Activated CD8-positive, alpha-beta T cell treated with anti-CD3 and anti-CD28 coated beads for 36 hours (primary cell): ENCODE data around the gene DBF4. TPM values are rescaled to one million over a fixed set of nuclear protein-coding genes. Genes with fewer than 3 reads are reported as not detected.
"Not testable (repeated sequence)": the region's sequence is repeated elsewhere in the genome, so short reads cannot be mapped to it uniquely, and the experiment has no call there.

Experiments
- ATAC-seq: fragments of 200-7000 bp; cut with Tn5 transposase; one replicate; pipeline ENCODE4 v1.10.0; 2021; ENCODE audit warnings: mild to moderate bottlenecking, moderate library complexity
- CTCF ChIA-PET: fragments of 350-600 bp; sonication (Branson Sonifier 250); formaldehyde crosslinking; loops from one replicate; lab custom pipeline; 2021; ENCODE audit warnings: antibody characterized with exemption; lab: Charles Lee
- POLR2A ChIA-PET: fragments of 350-600 bp; sonication (Branson Sonifier 250); formaldehyde crosslinking; loops from one replicate; lab custom pipeline; 2021; ENCODE audit warnings: antibody characterized with exemption; lab: Charles Lee
- DNase-seq: peaks from one replicate; pipeline ENCODE4 v3.0.0-alpha.2; 2020
- H3K27ac Mint-ChIP-seq: one replicate; pipeline ENCODE4 v1.8.0; 2021; ENCODE audit warnings: mild to moderate bottlenecking, mixed read lengths
- H3K27me3 Mint-ChIP-seq: one replicate; pipeline ENCODE4 v1.8.0; 2021; ENCODE audit warnings: mixed read lengths
- H3K36me3 Mint-ChIP-seq: one replicate; pipeline ENCODE4 v1.8.0; 2021; ENCODE audit warnings: low read depth, mixed read lengths
- H3K4me1 Mint-ChIP-seq: one replicate; pipeline ENCODE4 v1.8.0; 2021; ENCODE audit warnings: low read depth, mixed read lengths
- H3K4me3 Mint-ChIP-seq: one replicate; pipeline ENCODE4 v1.8.0; 2021; ENCODE audit warnings: mild to moderate bottlenecking, moderate library complexity, mixed read lengths
- H3K9me3 Mint-ChIP-seq: one replicate; pipeline ENCODE4 v1.8.0; 2021; ENCODE audit warnings: mixed read lengths
- intact Hi-C: fragments of 100-400 bp; cut with micrococcal nuclease; formaldehyde crosslinking; loops from one replicate; pipeline ENCODE4 v1.10.0; 2022
- total RNA-seq, 2 experiments: library from RNA; stranded (reverse); gene quantifications; one replicate each; pipeline ENCODE4 v1.2.3, GENCODE V29; 2021
- TF ChIP-seq, protein P1 (sequence below): fragments of 200-600 bp; IDR thresholded peaks from one replicate; pipeline ENCODE4 v1.8.0; 2022; ENCODE audit warnings: antibody characterized with exemption, mild to moderate bottlenecking

The DBF4 gene
- total RNA-seq, 2 experiments from 2014 or later, result 77.6 to 78.7 TPM

- Mint-ChIP-seq H3K36me3 (peaks cover 46% of the 10 kb centered on the region), H3K4me1 (peaks cover 32% of the 10 kb centered on the region), H3K27me3 (no peaks in the 10 kb centered on the region), H3K4me3 (no peak overlapping the region), H3K27ac (no peak overlapping the region), H3K9me3 (no peaks in the 10 kb centered on the region)
- intact Hi-C loops, result no loop called here
- DNase-seq (no peak), ATAC-seq (no peak)
- ChIA-PET POLR2A (no interaction called here), CTCF (interaction anchor here (1.0 kb wide), 1 partner anchor 10 kb away, joined by 3 read pairs; no protein-coding TSS in a partner anchor)
- TF ChIP-seq, protein P1, sequence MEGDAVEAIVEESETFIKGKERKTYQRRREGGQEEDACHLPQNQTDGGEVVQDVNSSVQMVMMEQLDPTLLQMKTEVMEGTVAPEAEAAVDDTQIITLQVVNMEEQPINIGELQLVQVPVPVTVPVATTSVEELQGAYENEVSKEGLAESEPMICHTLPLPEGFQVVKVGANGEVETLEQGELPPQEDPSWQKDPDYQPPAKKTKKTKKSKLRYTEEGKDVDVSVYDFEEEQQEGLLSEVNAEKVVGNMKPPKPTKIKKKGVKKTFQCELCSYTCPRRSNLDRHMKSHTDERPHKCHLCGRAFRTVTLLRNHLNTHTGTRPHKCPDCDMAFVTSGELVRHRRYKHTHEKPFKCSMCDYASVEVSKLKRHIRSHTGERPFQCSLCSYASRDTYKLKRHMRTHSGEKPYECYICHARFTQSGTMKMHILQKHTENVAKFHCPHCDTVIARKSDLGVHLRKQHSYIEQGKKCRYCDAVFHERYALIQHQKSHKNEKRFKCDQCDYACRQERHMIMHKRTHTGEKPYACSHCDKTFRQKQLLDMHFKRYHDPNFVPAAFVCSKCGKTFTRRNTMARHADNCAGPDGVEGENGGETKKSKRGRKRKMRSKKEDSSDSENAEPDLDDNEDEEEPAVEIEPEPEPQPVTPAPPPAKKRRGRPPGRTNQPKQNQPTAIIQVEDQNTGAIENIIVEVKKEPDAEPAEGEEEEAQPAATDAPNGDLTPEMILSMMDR, result no peak
Observed at GRCh38 chr7:87882151-87882937, 6.1 kb downstream of the DBF4 start.

DNA sequence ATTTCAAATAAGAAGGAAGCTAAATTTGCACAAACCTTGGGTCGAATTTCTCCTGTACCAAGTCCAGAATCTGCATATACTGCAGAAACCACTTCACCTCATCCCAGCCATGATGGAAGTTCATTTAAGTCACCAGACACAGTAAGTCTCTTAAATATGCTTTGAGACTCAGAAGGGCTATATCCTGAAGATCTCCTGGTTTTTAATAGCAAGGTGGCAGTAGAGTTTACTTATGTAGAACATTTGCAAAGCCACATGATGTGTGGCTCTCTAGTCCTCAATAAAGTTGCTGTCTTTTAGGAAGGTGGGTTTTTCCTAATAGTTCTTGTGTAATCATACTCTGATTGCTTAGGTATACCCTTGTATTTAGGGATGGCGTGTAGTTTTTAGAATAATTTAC, 8.7 kb downstream of the DBF4 start:
- H3K9me3 Mint-ChIP-seq, result no peaks in the 10 kb centered on the region
- no peak overlapping the region for H3K4me3 Mint-ChIP-seq
- no peaks in the 10 kb centered on the region for H3K27me3 Mint-ChIP-seq
- DNase-seq, result no peak
- TF ChIP-seq, protein P1, result no peak
- no peak for ATAC-seq
- no peak overlapping the region for H3K27ac Mint-ChIP-seq
- CTCF ChIA-PET, result no interaction called here
- peaks cover 17% of the 10 kb centered on the region for H3K4me1 Mint-ChIP-seq
- intact Hi-C loops, result loop anchor here (5.0 kb wide), 1 partner anchor 88 kb away; no protein-coding TSS in a partner anchor
- POLR2A ChIA-PET, result interaction anchor here (1.6 kb wide), 1 partner anchor 9 kb away, joined by 4 read pairs; the partner anchor contains the start of genes DBF4 and SLC25A40
- peaks cover 46% of the 10 kb centered on the region for H3K36me3 Mint-ChIP-seq

DNA sequence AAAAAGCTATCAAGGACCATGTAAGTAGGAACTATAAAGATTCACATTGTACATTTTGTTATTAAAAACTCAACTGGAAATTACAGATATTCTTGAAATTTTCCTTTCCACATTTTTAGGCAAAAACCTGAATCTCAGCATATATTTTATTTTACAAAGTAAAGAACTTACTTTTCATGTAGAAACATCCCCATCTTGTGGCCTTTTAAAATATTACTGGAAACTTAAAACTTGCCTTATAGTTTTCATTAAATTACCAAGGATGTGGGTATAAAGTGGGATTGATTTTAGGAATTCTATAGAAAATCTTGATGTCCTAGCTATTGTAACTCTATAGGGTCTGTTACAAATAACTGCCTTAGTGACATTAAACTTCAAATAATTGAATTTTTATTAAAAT, 10.6 kb downstream of the DBF4 start:
- intact Hi-C loops, result loop anchor here (5.0 kb wide), 1 partner anchor 90 kb away; no protein-coding TSS in a partner anchor
- ChIA-PET CTCF (interaction anchor here (0.7 to 3.8 kb wide), 13 partner anchors 10 to 381 kb away, joined by 3 to 25 read pairs (median 3); partner anchors contain the start of genes DBF4, SLC25A40 and SRI), POLR2A (no interaction called here)
- H3K4me3 Mint-ChIP-seq, result no peak overlapping the region
- ATAC-seq (no peak), DNase-seq (no peak)
- TF ChIP-seq, protein P1, result peak; percentile 51
- no peak overlapping the region for H3K27ac Mint-ChIP-seq
- no peaks in the 10 kb centered on the region for H3K27me3 Mint-ChIP-seq
- H3K4me1 Mint-ChIP-seq, result peaks cover 5% of the 10 kb centered on the region
- H3K36me3 Mint-ChIP-seq, result peaks cover 45% of the 10 kb centered on the region
- no peaks in the 10 kb centered on the region for H3K9me3 Mint-ChIP-seq

DNA sequence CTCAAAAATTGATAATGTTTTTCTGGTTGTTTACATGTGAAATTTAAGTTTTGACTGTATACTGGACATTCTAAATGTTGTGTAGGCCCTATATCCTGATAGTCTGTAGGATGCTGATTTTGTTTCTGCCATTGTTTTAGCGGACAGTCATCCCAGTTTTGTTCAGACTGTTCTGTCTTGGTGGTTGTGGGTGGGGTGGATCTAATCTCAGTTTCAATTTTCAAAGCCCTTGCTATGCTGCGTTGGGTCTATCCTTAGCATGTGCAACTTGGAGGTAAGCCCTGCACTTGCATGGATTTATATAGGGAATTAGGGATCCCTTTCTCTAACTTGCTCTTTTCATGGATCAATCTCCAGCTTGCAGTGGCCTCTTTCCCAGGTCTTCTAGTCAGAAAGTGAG, 19.1 kb downstream of the DBF4 start:
- H3K4me3 Mint-ChIP-seq, result no peak overlapping the region
- ChIA-PET POLR2A (no interaction called here), CTCF (no interaction called here)
- TF ChIP-seq, protein P1, result no peak
- H3K27ac Mint-ChIP-seq, result no peak overlapping the region
- peaks cover 6% of the 10 kb centered on the region for H3K4me1 Mint-ChIP-seq
- no peak for ATAC-seq
- peaks cover 46% of the 10 kb centered on the region for H3K36me3 Mint-ChIP-seq
- intact Hi-C loops, result no loop called here
- no peaks in the 10 kb centered on the region for H3K9me3 Mint-ChIP-seq
- no peaks in the 10 kb centered on the region for H3K27me3 Mint-ChIP-seq
- DNase-seq, result no peak

- POLR2A ChIA-PET, result no interaction called here
- Mint-ChIP-seq H3K4me3 (no peak overlapping the region), H3K27me3 (no peaks in the 10 kb centered on the region), H3K27ac (no peak overlapping the region), H3K4me1 (peaks cover 6% of the 10 kb centered on the region), H3K9me3 (no peaks in the 10 kb centered on the region), H3K36me3 (peaks cover 41% of the 10 kb centered on the region)
- ATAC-seq (no peak), DNase-seq (no peak)
- CTCF ChIA-PET, result no interaction called here
- TF ChIP-seq, protein P1, result no peak
- intact Hi-C loops, result no loop called here
Observed at GRCh38 chr7:87899255-87899654, 23.0 kb downstream of the DBF4 start.

- H3K4me3 Mint-ChIP-seq, POLR2A ChIA-PET, H3K4me1 Mint-ChIP-seq, DNase-seq, CTCF ChIA-PET, intact Hi-C loops, H3K9me3 Mint-ChIP-seq, H3K27me3 Mint-ChIP-seq, ATAC-seq: not testable (repeated sequence)
- Mint-ChIP-seq H3K36me3 (peaks cover 28% of the 10 kb centered on the region), H3K27ac (peak overlapping the region; percentile 50)
Observed at GRCh38 chr7:87907136-87907906, 31.0 kb downstream of the DBF4 start.

DNA sequence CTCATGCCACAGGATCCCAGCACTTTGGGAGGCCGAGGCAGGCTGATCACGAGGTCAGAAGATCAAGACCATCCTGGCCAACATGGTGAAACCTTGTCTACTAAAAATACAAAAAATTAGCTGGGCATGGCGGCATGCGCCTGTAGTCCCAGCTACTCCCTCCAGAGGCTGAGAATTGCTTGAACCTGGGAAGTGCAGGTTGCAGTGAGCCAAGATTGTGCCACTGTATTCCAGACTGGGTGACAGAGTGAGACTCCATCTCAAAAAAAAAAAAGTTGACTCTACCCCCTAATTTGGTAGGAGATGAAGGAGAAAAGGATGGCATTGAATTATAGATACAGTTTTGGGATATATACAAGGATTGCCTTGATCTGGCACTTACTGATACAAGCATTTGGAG, 32.5 kb downstream of the DBF4 start:
- DNase-seq, H3K9me3 Mint-ChIP-seq, POLR2A ChIA-PET, H3K4me1 Mint-ChIP-seq, intact Hi-C loops, H3K27ac Mint-ChIP-seq, CTCF ChIA-PET, H3K27me3 Mint-ChIP-seq, ATAC-seq, H3K4me3 Mint-ChIP-seq: not testable (repeated sequence)
- H3K36me3 Mint-ChIP-seq, result peaks cover 26% of the 10 kb centered on the region
